A549 (cell line): ENCODE measurements around the gene MGMT. TPM values are rescaled to one million over a fixed set of nuclear protein-coding genes. Genes with fewer than 3 reads are reported as not detected.

Source experiments
- ATAC-seq, 2 experiments: fragments of 200-7000 bp in 1 of 2; fragments of >200 bp in 1 of 2; cut with Nextera tagmentation in 1 of 2; cut with Tn5 transposase in 1 of 2; 3 replicates each; pipeline versions ENCODE4 v1.8.0 to v1.9.1; 2018 to 2020; ENCODE audit warnings: mild to moderate bottlenecking in 1 of 2, moderate library complexity in 1 of 2
- CTCF ChIA-PET: fragments of 300-600 bp; sonication (Branson Sonifier 250); formaldehyde crosslinking; extraction: SDS; loops from one replicate; lab custom pipeline; 2021; ENCODE audit warnings: antibody characterized with exemption, inconsistent platforms; lab: Yijun Ruan, JAX
- POLR2A ChIA-PET: fragments of 350-600 bp; formaldehyde crosslinking; extraction: SDS; loops from one replicate; lab custom pipeline; 2021; ENCODE audit warnings: antibody characterized with exemption, inconsistent platforms; lab: Yijun Ruan, JAX
- DNase-seq, 2 experiments: peaks; one replicate each; pipeline versions ENCODE4 v3.0.0 to v3.0.0-alpha.2; 2011 to 2016; ENCODE audit warnings: low read depth in 1 of 2, low spot score in 1 of 2
- FAIRE-seq: peaks from 2 replicates; lab custom pipeline; 2011; peaks lifted over from hg19 to GRCh38; lab: Jason Lieb, UNC
- H3K27ac ChIP-seq, 2 experiments: fragments of >200 bp; sonication (Bioruptor Twin); formaldehyde crosslinking; 3 replicates each; pipeline ENCODE4 v1.5.1; 2016 to 2017
- H3K4me1 ChIP-seq: fragments of >200 bp; sonication (Bioruptor Twin); formaldehyde crosslinking; 3 replicates; pipeline ENCODE4 v1.6.1; 2016
- H3K4me2 ChIP-seq: fragments of >200 bp; sonication (Bioruptor Twin); formaldehyde crosslinking; 3 replicates; pipeline ENCODE4 v1.6.1; 2016
- H3K4me3 ChIP-seq: fragments of >200 bp; sonication (Bioruptor Twin); formaldehyde crosslinking; 3 replicates; pipeline ENCODE4 v1.5.1; 2016
- H3K9me3 ChIP-seq: fragments of >200 bp; sonication (Bioruptor Twin); formaldehyde crosslinking; 3 replicates; pipeline ENCODE4 v1.6.1; 2016
- ATOH8 ChIP-seq: fragments of 250-450 bp; sonication (Bioruptor Pico); IDR thresholded peaks from 2 replicates; pipeline ENCODE4 v1.5.0; 2020; ENCODE audit warnings: low read depth, mild to moderate bottlenecking, moderate library complexity
- BHLHE40 ChIP-seq: IDR thresholded peaks from 2 replicates; pipeline ENCODE4 v1.6.1; 2012; ENCODE audit warnings: low read depth, low read length, inconsistent platforms
- CHD4 ChIP-seq: fragments of 200-600 bp; sonication (generic); IDR thresholded peaks from 2 replicates; pipeline ENCODE4 v1.6.1; 2016; ENCODE audit warnings: antibody characterized with exemption, mild to moderate bottlenecking, borderline replicate concordance
- EHF ChIP-seq: fragments of 250-450 bp; sonication (Bioruptor Pico); IDR thresholded peaks from 2 replicates; pipeline ENCODE4 v1.5.0; 2020; ENCODE audit warnings: mild to moderate bottlenecking
- EP300 ChIP-seq, 2 experiments: fragments of >200 bp; sonication (Bioruptor Twin); formaldehyde crosslinking; IDR thresholded peaks; 2 replicates in 1 of 2; 3 replicates in 1 of 2; pipeline ENCODE4 v1.6.1; 2016 to 2017
- FOXS1 ChIP-seq: fragments of 250-450 bp; sonication (Bioruptor Pico); IDR thresholded peaks from 2 replicates; pipeline ENCODE4 v1.5.0; 2020; ENCODE audit warnings: mild to moderate bottlenecking, moderate library complexity
- HDAC2 ChIP-seq: fragments of 200-600 bp; sonication (generic); IDR thresholded peaks from 2 replicates; pipeline ENCODE4 v1.6.1; 2016
- HEYL ChIP-seq: fragments of 250-450 bp; sonication (Bioruptor Pico); IDR thresholded peaks from 2 replicates; pipeline ENCODE4 v1.8.0; 2021; ENCODE audit warnings: mild to moderate bottlenecking, moderate library complexity
- JUNB ChIP-seq: fragments of >200 bp; sonication (Bioruptor Twin); formaldehyde crosslinking; IDR thresholded peaks from 2 replicates; pipeline ENCODE4 v1.6.1; 2016
- KDM5A ChIP-seq: fragments of 200-600 bp; sonication (generic); IDR thresholded peaks from 2 replicates; pipeline ENCODE4 v1.6.1; 2016; ENCODE audit warnings: antibody characterized with exemption, mild to moderate bottlenecking
- MAX ChIP-seq: IDR thresholded peaks from 2 replicates; pipeline ENCODE4 v1.6.1; 2012
- MAZ ChIP-seq: fragments of 150-350 bp; IDR thresholded peaks from 2 replicates; pipeline ENCODE4 v1.6.1; 2014; ENCODE audit warnings: antibody characterized with exemption, low read depth, low read length, borderline replicate concordance
- NR3C1 ChIP-seq: fragments of >200 bp; sonication (Bioruptor Twin); formaldehyde crosslinking; IDR thresholded peaks from 3 replicates; pipeline ENCODE4 v1.6.1; 2017
- POLR2A ChIP-seq: IDR thresholded peaks from 2 replicates; pipeline ENCODE4 v1.6.1; 2012; ENCODE audit warnings: mild to moderate bottlenecking, low read length
- POLR2AphosphoS2 ChIP-seq: conservative IDR thresholded peaks from 2 replicates; pipeline ENCODE4 v1.6.1; 2012; ENCODE audit warnings: low read length, improper control_type of control experiment, inconsistent platforms
- RCOR1 ChIP-seq: fragments of 150-350 bp; IDR thresholded peaks from 2 replicates; pipeline ENCODE4 v1.6.1; 2014; ENCODE audit warnings: antibody characterized with exemption, low read length, low read depth
- RNF2 ChIP-seq: fragments of 200-600 bp; sonication (generic); IDR thresholded peaks from 2 replicates; pipeline ENCODE4 v1.6.1; 2016; ENCODE audit warnings: low read depth, mild to moderate bottlenecking, antibody characterized with exemption, moderate library complexity, borderline replicate concordance
- SMC3 ChIP-seq: fragments of >200 bp; sonication (Bioruptor Twin); formaldehyde crosslinking; IDR thresholded peaks from 3 replicates; pipeline ENCODE4 v1.6.1; 2018; ENCODE audit warnings: inconsistent platforms
- SREBF2 ChIP-seq: fragments of 450-650 bp; IDR thresholded peaks from 2 replicates; pipeline ENCODE4 v1.6.1; 2014; ENCODE audit warnings: mild to moderate bottlenecking, moderate library complexity
- TP53 ChIP-seq: fragments of 250-450 bp; sonication (Bioruptor Pico); IDR thresholded peaks from 2 replicates; pipeline ENCODE4 v1.5.0; 2021; ENCODE audit warnings: mild to moderate bottlenecking, moderate library complexity
- ZFP36 ChIP-seq: fragments of 450-650 bp; IDR thresholded peaks from 2 replicates; pipeline ENCODE4 v1.6.1; 2014; ENCODE audit warnings: borderline replicate concordance; ENCODE audit not compliant: partially characterized antibody
- ZSCAN20 ChIP-seq: fragments of 250-450 bp; sonication (Bioruptor Pico); IDR thresholded peaks from 2 replicates; pipeline ENCODE4 v1.8.0; 2022; ENCODE audit warnings: mild to moderate bottlenecking, moderate library complexity
- WGBS: methylation state at CpG from one replicate; pipeline ENCODE4 v1.1.6; 2017; ENCODE audit errors: missing lambda C conversion rate; 5-methylcytosine and 5-hydroxymethylcytosine counted together
- polyA plus RNA-seq, 4 experiments: library from polyadenylated mRNA; depleted of rRNA in 3 of 4; stranded (reverse); fragments of >200 nt; fragmentation: RNase III in 1 of 4; extraction: RNeasy Plus Mini Kit Qiagen cat#74134 plus additional on column Dnase treatment in 1 of 4; gene quantifications; 2 replicates in 3 of 4; 3 replicates in 1 of 4; pipeline ENCODE4 v1.2.3, GENCODE V29; 2011 to 2017
- TF ChIP-seq, protein P1 (sequence below): fragments of 450-650 bp; IDR thresholded peaks from 2 replicates; pipeline ENCODE4 v1.6.1; 2014; ENCODE audit warnings: antibody characterized with exemption
- TF ChIP-seq, protein P2 (sequence below): fragments of >200 bp; sonication (Bioruptor Twin); formaldehyde crosslinking; IDR thresholded peaks from 3 replicates; pipeline ENCODE4 v1.5.1; 2016
- TF ChIP-seq, protein P3 (sequence below): IDR thresholded peaks from 2 replicates; pipeline ENCODE4 v1.6.1; 2012; ENCODE audit warnings: low read depth, borderline replicate concordance

Gene MGMT
- polyA plus RNA-seq, 2 of the 4 experiments (the other 2 are of a cell fraction) = 4.9 to 5.2 TPM

DNA sequence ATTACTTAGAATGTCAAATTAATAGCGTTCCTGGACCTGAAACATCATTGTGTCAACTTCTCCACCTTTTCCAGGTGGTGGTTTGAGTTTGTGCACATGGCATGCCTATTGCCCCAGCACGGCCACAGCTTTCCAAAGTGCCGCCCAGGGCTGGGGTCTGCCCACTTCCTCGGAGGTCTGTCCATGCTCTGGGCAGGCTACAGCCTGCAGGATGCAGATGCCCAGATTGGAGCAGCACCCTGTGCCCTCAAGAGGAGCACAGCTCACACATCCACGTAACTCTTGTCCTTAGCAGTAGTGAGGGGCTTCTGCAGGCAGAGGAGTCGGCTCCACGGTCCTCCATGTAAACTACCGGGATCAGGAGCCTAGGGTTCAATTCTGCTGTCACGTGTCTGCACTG, 258.4 kb downstream of the MGMT start (continued):
- no peak for TF ChIP-seq ATOH8 (CRISPR knock-in tag)
- TF ChIP-seq HDAC2 = no peak
- no peak for TF ChIP-seq KDM5A

DNA sequence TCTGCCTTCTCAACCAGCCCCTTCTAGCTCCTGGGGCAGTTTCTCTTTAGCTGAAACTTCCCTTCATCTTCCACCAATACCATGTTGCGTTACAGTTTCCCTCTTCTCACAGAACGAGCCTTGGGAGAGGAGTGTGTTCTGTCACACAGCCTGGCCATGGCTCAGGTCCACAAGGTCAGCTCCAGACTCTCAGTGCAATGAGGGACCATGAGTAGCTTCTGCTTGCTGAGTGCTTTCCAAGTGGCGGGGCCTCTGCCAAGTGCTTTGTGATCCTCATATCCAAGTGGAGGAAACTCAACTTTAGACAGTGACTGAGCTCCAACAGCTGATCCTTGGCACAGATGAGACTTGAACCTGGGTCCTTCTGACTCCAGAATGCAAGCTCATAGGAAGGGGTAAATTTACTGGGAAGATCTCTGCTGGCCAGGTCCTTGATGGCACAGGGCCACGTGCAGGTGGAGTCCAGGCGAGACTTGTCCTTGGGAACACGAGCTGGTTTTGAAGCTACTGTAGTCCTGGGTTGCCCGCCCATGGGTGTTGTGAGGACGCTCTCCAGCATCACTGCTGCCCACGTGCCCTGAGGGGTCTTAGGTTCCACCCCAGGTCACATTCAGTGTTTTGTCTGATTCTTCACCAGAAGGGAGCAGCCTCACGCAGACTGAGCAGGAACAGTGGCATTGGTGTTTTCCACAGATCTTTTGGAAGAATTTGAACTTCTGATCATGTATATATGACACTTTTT, 259.0 kb downstream of the MGMT start:
- CTCF ChIA-PET = interaction anchor here (1.5 kb wide), 1 partner anchor 8 kb away, joined by 4 read pairs; no protein-coding TSS in a partner anchor
- H3K4me2 ChIP-seq = no peak overlapping the region
- no peak overlapping the region for H3K4me3 ChIP-seq
- POLR2A ChIA-PET = no interaction called here
- no peak for DNase-seq
- ATAC-seq = no peak
- no peaks in the 10 kb centered on the region for H3K9me3 ChIP-seq
- TF ChIP-seq ATOH8 (CRISPR knock-in tag) (no peak), MAX (no peak), JUNB (no peak), FOXS1 (no peak), EHF (CRISPR knock-in tag) (no peak), POLR2AphosphoS2 (no peak), RNF2 (no peak), TP53 (no peak), ZFP36 (no peak), MAZ (no peak), HEYL (no peak), NR3C1 (no peak), ZSCAN20 (CRISPR knock-in tag) (no peak), POLR2A (no peak)
- TF ChIP-seq, protein P1, sequence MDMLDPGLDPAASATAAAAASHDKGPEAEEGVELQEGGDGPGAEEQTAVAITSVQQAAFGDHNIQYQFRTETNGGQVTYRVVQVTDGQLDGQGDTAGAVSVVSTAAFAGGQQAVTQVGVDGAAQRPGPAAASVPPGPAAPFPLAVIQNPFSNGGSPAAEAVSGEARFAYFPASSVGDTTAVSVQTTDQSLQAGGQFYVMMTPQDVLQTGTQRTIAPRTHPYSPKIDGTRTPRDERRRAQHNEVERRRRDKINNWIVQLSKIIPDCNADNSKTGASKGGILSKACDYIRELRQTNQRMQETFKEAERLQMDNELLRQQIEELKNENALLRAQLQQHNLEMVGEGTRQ = no peak
- TF ChIP-seq, protein P2, sequence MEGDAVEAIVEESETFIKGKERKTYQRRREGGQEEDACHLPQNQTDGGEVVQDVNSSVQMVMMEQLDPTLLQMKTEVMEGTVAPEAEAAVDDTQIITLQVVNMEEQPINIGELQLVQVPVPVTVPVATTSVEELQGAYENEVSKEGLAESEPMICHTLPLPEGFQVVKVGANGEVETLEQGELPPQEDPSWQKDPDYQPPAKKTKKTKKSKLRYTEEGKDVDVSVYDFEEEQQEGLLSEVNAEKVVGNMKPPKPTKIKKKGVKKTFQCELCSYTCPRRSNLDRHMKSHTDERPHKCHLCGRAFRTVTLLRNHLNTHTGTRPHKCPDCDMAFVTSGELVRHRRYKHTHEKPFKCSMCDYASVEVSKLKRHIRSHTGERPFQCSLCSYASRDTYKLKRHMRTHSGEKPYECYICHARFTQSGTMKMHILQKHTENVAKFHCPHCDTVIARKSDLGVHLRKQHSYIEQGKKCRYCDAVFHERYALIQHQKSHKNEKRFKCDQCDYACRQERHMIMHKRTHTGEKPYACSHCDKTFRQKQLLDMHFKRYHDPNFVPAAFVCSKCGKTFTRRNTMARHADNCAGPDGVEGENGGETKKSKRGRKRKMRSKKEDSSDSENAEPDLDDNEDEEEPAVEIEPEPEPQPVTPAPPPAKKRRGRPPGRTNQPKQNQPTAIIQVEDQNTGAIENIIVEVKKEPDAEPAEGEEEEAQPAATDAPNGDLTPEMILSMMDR = no peak
- no peaks in the 10 kb centered on the region for H3K4me1 ChIP-seq
- 29% methylated on average over 10 of the region's 10 CpGs for WGBS
- no peak for FAIRE-seq
- H3K27ac ChIP-seq = no peak overlapping the region

DNA sequence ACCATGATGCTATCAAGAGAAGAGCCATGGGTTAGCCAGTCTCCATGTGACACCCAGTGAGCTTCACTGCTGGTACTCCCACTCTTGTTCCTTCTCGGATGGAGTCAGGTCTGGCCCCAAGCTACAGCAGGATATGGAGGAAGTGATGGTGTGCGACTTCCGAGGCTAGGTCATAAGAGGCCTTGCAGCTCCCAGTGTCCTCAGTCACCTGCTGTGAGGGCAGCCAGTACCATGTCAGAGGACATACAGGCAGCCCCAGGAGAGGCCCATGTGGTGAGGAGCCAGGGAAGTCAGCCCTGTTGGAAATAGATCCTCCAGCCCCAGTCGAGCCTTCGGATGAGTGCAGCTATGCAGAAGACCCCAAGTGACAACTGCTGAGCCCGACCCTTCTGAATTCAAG, 260.0 kb downstream of the MGMT start:
- 12% methylated on average over 3 of the region's 6 CpGs for WGBS
- TF ChIP-seq SMC3 (no peak), ATOH8 (CRISPR knock-in tag) (no peak), CHD4 (no peak), NR3C1 (no peak), EP300 (IDR thresholded peaks at IDR 0.05) (no peak), MAX (no peak), JUNB (no peak), EHF (CRISPR knock-in tag) (no peak), RCOR1 (no peak), BHLHE40 (no peak), SREBF2 (no peak)
- TF ChIP-seq, protein P2 = no peak
- TF ChIP-seq, protein P3, sequence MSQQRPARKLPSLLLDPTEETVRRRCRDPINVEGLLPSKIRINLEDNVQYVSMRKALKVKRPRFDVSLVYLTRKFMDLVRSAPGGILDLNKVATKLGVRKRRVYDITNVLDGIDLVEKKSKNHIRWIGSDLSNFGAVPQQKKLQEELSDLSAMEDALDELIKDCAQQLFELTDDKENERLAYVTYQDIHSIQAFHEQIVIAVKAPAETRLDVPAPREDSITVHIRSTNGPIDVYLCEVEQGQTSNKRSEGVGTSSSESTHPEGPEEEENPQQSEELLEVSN = no peak
- Histone ChIP-seq H3K4me3 (no peak overlapping the region), H3K27ac (no peak overlapping the region), H3K4me1 (no peaks in the 10 kb centered on the region), H3K4me2 (no peak overlapping the region), H3K9me3 (no peaks in the 10 kb centered on the region)
- POLR2A ChIA-PET = no interaction called here
- no peak for FAIRE-seq
- CTCF ChIA-PET = interaction anchor here (1.5 kb wide), 1 partner anchor 9 kb away, joined by 4 read pairs; no protein-coding TSS in a partner anchor
- no peak for DNase-seq
- ATAC-seq = no peak
